Measurements from ENCODE around the gene GABPA. TPM values are rescaled to one million over a fixed set of nuclear protein-coding genes. Genes with fewer than 3 reads are reported as not detected.
A peak's percentile ranks its signal among the peaks of the same experiment; 100 is the strongest.
"Not testable (repeated sequence)": the region's sequence is repeated elsewhere in the genome, so short reads cannot be mapped to it uniquely, and the experiment has no call there.

GABPA gene
- total RNA-seq, 1 donor from 2014 or later: 26.1 TPM

DNA sequence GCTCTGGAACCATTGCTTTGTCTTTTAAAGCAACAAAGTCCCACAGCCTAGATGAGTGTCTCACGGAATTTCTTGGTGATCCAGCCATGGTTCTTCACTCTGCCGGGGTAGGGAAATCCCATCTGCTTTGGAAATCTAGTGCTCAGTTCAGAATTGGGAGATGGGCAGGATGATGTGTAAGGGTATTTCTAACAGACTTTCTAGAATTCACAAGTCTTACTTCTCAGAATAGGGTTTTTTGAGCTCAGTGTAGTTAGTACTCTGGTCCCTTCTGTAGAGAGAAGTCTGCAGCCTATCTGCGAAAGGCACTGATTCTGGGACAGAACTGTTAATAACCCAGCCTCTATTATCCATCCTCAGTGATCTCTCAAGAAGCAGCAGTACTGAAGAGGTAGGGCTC is 25.3 kb downstream of the GABPA start:
- Histone ChIP-seq H3K27ac (ENCODE audit: low read depth, low read length) (no peak overlapping the region), H3K9me3 (ENCODE audit: control insufficient read depth in 3 of 3, low read length in 3 of 3) (no peaks in the 10 kb centered on the region), H3K4me3 (ENCODE audit: low read length in 3 of 3) (no peak overlapping the region), H3K36me3 (ENCODE audit: control insufficient read depth in 3 of 3, insufficient read depth in 3 of 3, low read length in 3 of 3) (peaks cover 24 to 51% (median 40%) of the 10 kb centered on the region in 3 donors), H3K9ac (ENCODE audit: low read depth in 1 of 3, low read length in 3 of 3) (no peak overlapping the region), H3K4me1 (ENCODE audit: control insufficient read depth in 3 of 3, insufficient read depth in 3 of 3, low read length in 3 of 3) (no peaks in the 10 kb centered on the region), H3K27me3 (ENCODE audit: control insufficient read depth in 3 of 3, insufficient read depth in 3 of 3, low read length in 3 of 3) (no peaks in the 10 kb centered on the region)

DNA sequence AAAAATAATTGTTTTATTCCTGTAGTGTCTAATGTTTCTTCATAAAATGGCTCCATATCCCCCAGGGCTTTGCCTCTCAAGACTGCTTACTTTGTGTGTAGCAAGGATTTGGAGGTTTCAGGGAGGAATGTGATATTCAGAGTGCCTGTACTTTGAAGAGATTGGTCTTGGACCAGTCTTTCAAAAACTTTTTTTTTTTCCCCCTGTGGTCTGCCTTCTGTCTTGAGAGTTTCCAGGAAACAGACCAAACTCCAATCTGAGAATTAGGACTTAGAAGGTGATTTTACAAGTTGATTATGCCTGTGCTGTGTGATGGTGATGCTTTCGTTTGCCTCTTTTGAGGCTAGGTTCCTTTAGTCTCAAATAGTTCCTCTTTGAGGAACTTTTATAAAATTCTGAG is 25.9 kb downstream of the GABPA start:
- H3K27ac ChIP-seq (ENCODE audit: low read depth, low read length): no peak overlapping the region
- H3K27me3 ChIP-seq (ENCODE audit: control insufficient read depth in 3 of 3, insufficient read depth in 3 of 3, low read length in 3 of 3): no peaks in the 10 kb centered on the region
- H3K4me3 ChIP-seq (ENCODE audit: low read length in 3 of 3): no peak overlapping the region
- no peak overlapping the region for H3K9ac ChIP-seq (ENCODE audit: low read depth in 1 of 3, low read length in 3 of 3)
- H3K4me1 ChIP-seq (ENCODE audit: control insufficient read depth in 3 of 3, insufficient read depth in 3 of 3, low read length in 3 of 3): no peaks in the 10 kb centered on the region
- H3K9me3 ChIP-seq (ENCODE audit: control insufficient read depth in 3 of 3, low read length in 3 of 3): no peaks in the 10 kb centered on the region
- peaks cover 24 to 57% (median 45%) of the 10 kb centered on the region in 3 donors for H3K36me3 ChIP-seq (ENCODE audit: control insufficient read depth in 3 of 3, insufficient read depth in 3 of 3, low read length in 3 of 3)

DNA sequence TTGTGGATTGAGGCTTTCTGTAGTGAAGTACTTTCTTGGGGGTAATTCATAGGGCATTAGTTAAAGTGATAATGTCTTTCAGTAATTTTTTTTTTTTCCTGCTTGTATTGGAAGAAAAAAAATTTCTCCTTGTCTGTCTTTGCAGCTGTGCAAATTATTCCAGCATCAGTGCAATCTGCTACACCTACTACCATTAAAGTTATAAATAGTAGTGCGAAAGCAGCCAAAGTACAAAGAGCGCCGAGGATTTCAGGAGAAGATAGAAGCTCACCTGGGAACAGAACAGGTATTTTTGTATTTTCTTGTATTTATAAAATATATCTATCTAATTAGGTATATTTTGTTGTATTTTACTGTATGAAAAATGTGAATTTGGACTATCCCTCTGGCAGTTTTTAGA is 29.3 kb downstream of the GABPA start:
- H3K4me3 ChIP-seq (ENCODE audit: low read length in 3 of 3): no peak overlapping the region
- no peaks in the 10 kb centered on the region for H3K9me3 ChIP-seq (ENCODE audit: control insufficient read depth in 3 of 3, low read length in 3 of 3)
- H3K9ac ChIP-seq (ENCODE audit: low read depth in 1 of 3, low read length in 3 of 3): no peak overlapping the region
- peaks cover 16 to 58% (median 46%) of the 10 kb centered on the region in 3 donors for H3K36me3 ChIP-seq (ENCODE audit: control insufficient read depth in 3 of 3, insufficient read depth in 3 of 3, low read length in 3 of 3)
- no peaks in the 10 kb centered on the region for H3K27me3 ChIP-seq (ENCODE audit: control insufficient read depth in 3 of 3, insufficient read depth in 3 of 3, low read length in 3 of 3)
- no peak overlapping the region for H3K27ac ChIP-seq (ENCODE audit: low read depth, low read length)
- no peaks in the 10 kb centered on the region for H3K4me1 ChIP-seq (ENCODE audit: control insufficient read depth in 3 of 3, insufficient read depth in 3 of 3, low read length in 3 of 3)

DNA sequence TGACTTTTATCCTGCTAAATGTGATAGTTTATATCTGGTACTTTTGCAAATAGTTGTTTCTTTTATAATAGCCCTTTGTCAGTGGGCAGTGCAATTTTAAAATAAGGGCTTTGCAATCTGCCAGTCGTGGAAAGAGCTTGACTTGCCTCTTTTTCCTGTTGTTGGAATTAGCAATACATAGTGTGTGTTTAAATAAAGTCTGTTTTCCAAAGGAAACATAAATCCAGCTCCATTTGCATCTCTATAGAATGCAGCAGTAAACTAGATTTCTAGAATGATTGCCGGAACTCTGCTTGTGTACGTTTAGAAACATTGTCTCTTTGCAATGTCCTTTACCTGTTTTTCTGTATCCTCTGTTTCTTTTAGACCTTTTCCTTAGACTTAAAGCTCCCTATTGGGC is 33.1 kb downstream of the GABPA start:
- Histone ChIP-seq H3K4me1 (ENCODE audit: control insufficient read depth in 3 of 3, insufficient read depth in 3 of 3, low read length in 3 of 3) (no peaks in the 10 kb centered on the region), H3K9ac (ENCODE audit: low read depth in 1 of 3, low read length in 3 of 3) (no peak overlapping the region), H3K36me3 (ENCODE audit: control insufficient read depth in 3 of 3, insufficient read depth in 3 of 3, low read length in 3 of 3) (peaks cover 3 to 34% (median 28%) of the 10 kb centered on the region in 3 donors), H3K4me3 (ENCODE audit: low read length in 3 of 3) (no peak overlapping the region), H3K27ac (ENCODE audit: low read depth, low read length) (no peak overlapping the region), H3K9me3 (ENCODE audit: control insufficient read depth in 3 of 3, low read length in 3 of 3) (no peaks in the 10 kb centered on the region), H3K27me3 (ENCODE audit: control insufficient read depth in 3 of 3, insufficient read depth in 3 of 3, low read length in 3 of 3) (no peaks in the 10 kb centered on the region)

DNA sequence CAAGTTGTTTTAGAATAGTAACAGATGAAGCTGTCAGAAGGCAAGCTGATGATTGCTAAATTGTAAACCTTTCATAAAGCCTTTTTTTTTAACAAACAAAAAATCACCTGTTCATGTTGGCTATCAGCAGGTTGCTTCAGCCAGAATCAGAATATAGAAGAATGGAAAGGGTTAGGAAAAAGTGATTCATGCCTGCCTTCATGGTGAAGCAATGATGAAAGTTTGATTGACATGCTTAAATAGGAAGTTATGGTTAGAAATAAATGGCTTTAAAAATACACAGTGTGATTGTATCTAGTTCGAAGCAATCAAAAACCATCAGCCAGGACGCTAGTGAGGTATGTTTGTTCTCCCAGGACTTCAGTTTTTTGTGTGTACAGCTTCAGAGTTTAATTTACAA is 37.9 kb downstream of the GABPA start:
- Histone ChIP-seq H3K4me3 (ENCODE audit: low read length in 3 of 3) (no peak overlapping the region), H3K27ac (ENCODE audit: low read depth, low read length) (no peak overlapping the region), H3K27me3 (ENCODE audit: control insufficient read depth in 3 of 3, insufficient read depth in 3 of 3, low read length in 3 of 3) (no peaks in the 10 kb centered on the region), H3K4me1 (ENCODE audit: control insufficient read depth in 3 of 3, insufficient read depth in 3 of 3, low read length in 3 of 3) (no peaks in the 10 kb centered on the region), H3K9ac (ENCODE audit: low read depth in 1 of 3, low read length in 3 of 3) (no peak overlapping the region), H3K36me3 (ENCODE audit: control insufficient read depth in 3 of 3, insufficient read depth in 3 of 3, low read length in 3 of 3) (no peaks in the 10 kb centered on the region), H3K9me3 (ENCODE audit: control insufficient read depth in 3 of 3, low read length in 3 of 3) (no peaks in the 10 kb centered on the region)

DNA sequence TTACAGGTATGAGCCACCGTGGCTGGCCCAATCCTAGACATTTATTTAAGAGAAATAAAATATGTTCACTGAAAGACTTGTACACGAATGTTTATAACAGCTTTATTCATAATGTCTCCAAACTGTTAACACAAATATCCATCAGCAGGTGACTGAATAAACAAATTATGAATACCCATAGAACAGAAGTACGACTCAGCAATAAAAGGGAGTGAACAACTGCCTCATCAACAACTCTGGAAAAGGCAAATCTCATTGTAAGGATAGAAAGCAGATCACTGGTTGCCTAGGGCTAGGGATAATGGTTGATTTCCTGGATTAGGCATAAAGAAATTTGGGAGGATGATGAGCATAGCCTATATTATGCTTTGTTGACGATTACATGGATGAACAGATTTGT is 41.7 kb downstream of the GABPA start:
- Histone ChIP-seq H3K9me3 (ENCODE audit: control insufficient read depth in 3 of 3, low read length in 3 of 3) (no peaks in the 10 kb centered on the region), H3K4me1 (ENCODE audit: control insufficient read depth in 3 of 3, insufficient read depth in 3 of 3, low read length in 3 of 3) (no peaks in the 10 kb centered on the region), H3K9ac (ENCODE audit: low read depth in 1 of 3, low read length in 3 of 3) (no peak overlapping the region), H3K27ac (ENCODE audit: low read depth, low read length) (no peak overlapping the region), H3K4me3 (ENCODE audit: low read length in 3 of 3) (no peak overlapping the region), H3K27me3 (ENCODE audit: control insufficient read depth in 3 of 3, insufficient read depth in 3 of 3, low read length in 3 of 3) (no peaks in the 10 kb centered on the region), H3K36me3 (ENCODE audit: control insufficient read depth in 3 of 3, insufficient read depth in 3 of 3, low read length in 3 of 3) (no peaks in the 10 kb centered on the region)

DNA sequence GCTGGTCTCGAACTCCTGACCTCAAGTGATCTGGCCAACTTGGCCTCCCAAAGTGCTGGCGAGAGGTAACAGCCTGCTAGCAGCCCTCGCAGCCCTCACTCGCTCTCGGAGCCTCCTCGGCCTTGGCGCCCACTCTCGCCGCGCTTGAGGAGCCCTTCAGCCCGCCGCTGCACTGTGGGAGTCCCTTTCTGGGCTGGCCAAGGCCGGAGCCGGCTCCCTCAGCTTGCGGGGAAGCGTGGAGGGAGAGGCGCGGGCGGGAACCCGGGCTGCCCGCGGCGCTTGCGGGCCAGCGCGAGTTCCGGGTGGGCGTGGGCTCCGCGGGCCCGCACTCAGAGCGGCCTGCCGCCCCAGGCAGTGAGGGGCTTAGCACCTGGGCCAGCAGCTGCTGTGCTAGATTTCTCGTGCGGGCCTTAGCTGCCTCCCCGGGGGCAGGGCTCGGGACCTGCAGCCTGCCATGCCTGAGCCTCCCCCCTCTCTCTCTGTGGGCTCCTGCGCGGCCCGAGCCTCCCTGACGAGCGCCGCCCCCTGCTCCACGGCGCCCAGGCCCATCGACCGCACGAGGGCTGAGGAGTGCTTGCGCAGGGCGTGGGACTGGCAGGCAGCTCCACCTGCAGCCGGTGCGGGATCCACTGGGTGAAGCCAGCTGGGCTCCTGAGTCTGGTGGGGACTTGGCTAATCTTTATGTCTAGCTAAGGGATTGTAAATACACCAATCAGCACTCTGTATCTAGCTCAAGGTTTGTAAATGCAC is 43.5 kb downstream of the GABPA start:
- not testable (repeated sequence) for H3K4me1 ChIP-seq (ENCODE audit: control insufficient read depth in 3 of 3, insufficient read depth in 3 of 3, low read length in 3 of 3); H3K27me3 ChIP-seq (ENCODE audit: control insufficient read depth in 3 of 3, insufficient read depth in 3 of 3, low read length in 3 of 3); H3K9me3 ChIP-seq (ENCODE audit: control insufficient read depth in 3 of 3, low read length in 3 of 3); H3K36me3 ChIP-seq (ENCODE audit: control insufficient read depth in 3 of 3, insufficient read depth in 3 of 3, low read length in 3 of 3); H3K4me3 ChIP-seq (ENCODE audit: low read length in 3 of 3); H3K9ac ChIP-seq (ENCODE audit: low read depth in 1 of 3, low read length in 3 of 3); H3K27ac ChIP-seq (ENCODE audit: low read depth, low read length)

DNA sequence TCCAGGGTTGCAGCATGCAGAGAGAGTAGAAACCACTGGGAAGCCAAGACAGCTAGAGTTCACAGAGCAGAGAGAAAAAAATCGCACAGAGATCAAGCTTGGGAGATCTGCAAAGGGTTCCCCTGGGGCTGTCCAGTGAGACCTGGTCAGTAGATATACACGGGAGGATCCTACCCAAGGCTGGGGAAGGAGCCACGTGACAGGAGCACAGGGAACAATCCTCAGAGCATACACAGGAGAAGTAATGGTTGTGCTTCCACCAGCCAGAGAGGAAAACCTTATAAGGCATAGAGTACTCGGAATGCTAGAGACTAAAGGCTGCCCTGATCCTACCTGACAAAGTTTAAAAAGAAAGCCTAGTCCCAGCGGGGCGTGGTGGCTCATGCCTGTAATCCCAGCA is 53.9 kb downstream of the GABPA start:
- H3K36me3 ChIP-seq (ENCODE audit: control insufficient read depth in 3 of 3, insufficient read depth in 3 of 3, low read length in 3 of 3): no peaks in the 10 kb centered on the region
- H3K9me3 ChIP-seq (ENCODE audit: control insufficient read depth in 3 of 3, low read length in 3 of 3): no peaks in the 10 kb centered on the region
- H3K27ac ChIP-seq (ENCODE audit: low read depth, low read length): no peak overlapping the region
- H3K4me1 ChIP-seq (ENCODE audit: control insufficient read depth in 3 of 3, insufficient read depth in 3 of 3, low read length in 3 of 3): peaks cover 0 to 6% (median 6%) of the 10 kb centered on the region in 3 donors
- no peaks in the 10 kb centered on the region for H3K27me3 ChIP-seq (ENCODE audit: control insufficient read depth in 3 of 3, insufficient read depth in 3 of 3, low read length in 3 of 3)
- no peak overlapping the region for H3K4me3 ChIP-seq (ENCODE audit: low read length in 3 of 3)
- H3K9ac ChIP-seq (ENCODE audit: low read depth in 1 of 3, low read length in 3 of 3): no peak overlapping the region

DNA sequence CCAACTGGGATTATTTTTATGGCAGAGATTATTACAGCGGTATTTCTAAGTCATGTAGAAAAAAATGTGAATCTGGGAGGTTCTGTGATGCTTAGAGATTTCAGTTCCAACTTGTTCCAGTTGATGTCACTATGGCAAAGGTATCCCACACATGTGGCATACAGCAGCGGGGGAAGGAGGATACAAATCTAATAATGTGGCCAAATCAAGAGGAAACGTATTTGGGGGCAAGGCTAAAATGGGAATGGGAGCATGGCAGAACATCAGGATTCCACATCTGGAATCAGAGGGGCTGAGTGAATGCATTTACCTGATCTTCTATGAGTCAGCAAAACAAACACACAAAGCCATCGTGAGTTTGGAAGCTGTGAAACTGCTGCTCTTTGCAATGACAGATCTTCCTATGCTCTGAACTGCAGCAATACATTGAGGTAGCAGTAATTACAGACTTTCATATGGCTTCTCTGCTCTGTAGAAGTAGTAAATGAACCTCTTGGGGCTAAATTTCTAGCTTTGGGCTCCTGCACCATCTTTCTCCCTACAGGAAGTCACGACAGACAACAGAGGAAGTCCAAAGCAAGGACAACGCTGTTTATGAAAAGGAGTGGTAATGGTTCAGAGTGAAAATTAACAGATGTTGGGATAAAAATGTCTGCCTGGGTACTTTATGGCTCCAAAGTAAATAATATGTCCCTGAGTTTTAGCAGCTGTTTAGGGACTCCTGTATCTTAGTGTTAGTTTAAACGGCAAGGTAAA is 55.5 kb downstream of the GABPA start:
- H3K27ac ChIP-seq (ENCODE audit: low read depth, low read length): no peak overlapping the region
- peaks cover 0 to 6% (median 6%) of the 10 kb centered on the region in 3 donors for H3K4me1 ChIP-seq (ENCODE audit: control insufficient read depth in 3 of 3, insufficient read depth in 3 of 3, low read length in 3 of 3)
- H3K4me3 ChIP-seq (ENCODE audit: low read length in 3 of 3): peak overlapping the region; percentile 62 to 81 (median 64)
- H3K9ac ChIP-seq (ENCODE audit: low read depth in 1 of 3, low read length in 3 of 3): peak overlapping the region in 1 of 3 donors; percentile 18
- H3K9me3 ChIP-seq (ENCODE audit: control insufficient read depth in 3 of 3, low read length in 3 of 3): no peaks in the 10 kb centered on the region
- H3K27me3 ChIP-seq (ENCODE audit: control insufficient read depth in 3 of 3, insufficient read depth in 3 of 3, low read length in 3 of 3): no peaks in the 10 kb centered on the region
- no peaks in the 10 kb centered on the region for H3K36me3 ChIP-seq (ENCODE audit: control insufficient read depth in 3 of 3, insufficient read depth in 3 of 3, low read length in 3 of 3)

DNA sequence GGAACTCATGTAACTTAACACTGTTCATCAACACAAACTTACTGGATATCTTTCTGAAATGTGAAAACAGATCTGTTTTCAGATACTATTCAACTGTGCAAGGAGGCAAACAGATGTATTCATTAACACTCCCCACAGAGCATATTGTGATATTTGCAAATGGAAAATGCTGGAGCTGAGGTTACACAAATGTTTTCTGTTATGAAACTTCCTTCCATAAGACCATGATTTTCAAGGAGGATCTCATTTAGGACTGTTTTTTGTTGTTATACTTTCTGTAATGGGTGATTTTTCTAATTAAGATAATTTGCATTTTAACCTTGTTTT is 56.1 kb downstream of the GABPA start:
- Histone ChIP-seq H3K4me1 (ENCODE audit: control insufficient read depth in 3 of 3, insufficient read depth in 3 of 3, low read length in 3 of 3) (peaks cover 0 to 6% (median 6%) of the 10 kb centered on the region in 3 donors), H3K27me3 (ENCODE audit: control insufficient read depth in 3 of 3, insufficient read depth in 3 of 3, low read length in 3 of 3) (no peaks in the 10 kb centered on the region), H3K9ac (ENCODE audit: low read depth in 1 of 3, low read length in 3 of 3) (no peak overlapping the region), H3K27ac (ENCODE audit: low read depth, low read length) (no peak overlapping the region), H3K9me3 (ENCODE audit: control insufficient read depth in 3 of 3, low read length in 3 of 3) (no peaks in the 10 kb centered on the region), H3K36me3 (ENCODE audit: control insufficient read depth in 3 of 3, insufficient read depth in 3 of 3, low read length in 3 of 3) (no peaks in the 10 kb centered on the region), H3K4me3 (ENCODE audit: low read length in 3 of 3) (peak overlapping the region in 1 of 3 donors; percentile 81)
